Activated T-helper 1 cell treated with anti-CD3 and anti-CD28 coated beads, Interleukin-12 subunit alpha, Interleukin-12 subunit beta, Interleukin-2, Interleukin-4 antibody, amounts not matched to agents 30 ng/mL and 10 ng/mL and 1 ng/mL, durations not matched to agents 14 hours and 24 hours and 36 hours (primary cell): Measurements from ENCODE around the gene TES. TPM values are rescaled to one million over a fixed set of nuclear protein-coding genes. Genes with fewer than 3 reads are reported as not detected.
"Not testable (repeated sequence)": the region's sequence is repeated elsewhere in the genome, so short reads cannot be mapped to it uniquely, and the experiment has no call there.

Experiments used
- DNase-seq: peaks from one replicate; pipeline ENCODE4 v3.0.0; 2021; ENCODE audit warnings: low spot score
- H3K27ac Mint-ChIP-seq: one replicate; pipeline ENCODE4 v1.8.0; 2021; ENCODE audit warnings: mild to moderate bottlenecking, mixed read lengths
- H3K27me3 Mint-ChIP-seq: one replicate; pipeline ENCODE4 v1.8.0; 2022; ENCODE audit warnings: mild to moderate bottlenecking, moderate library complexity, mixed read lengths; ENCODE audit not compliant: insufficient read depth
- H3K36me3 Mint-ChIP-seq: one replicate; pipeline ENCODE4 v1.8.0; 2021; ENCODE audit warnings: low read depth, mixed read lengths
- H3K4me1 Mint-ChIP-seq: one replicate; pipeline ENCODE4 v1.8.0; 2021; ENCODE audit warnings: low read depth, mixed read lengths
- H3K4me3 Mint-ChIP-seq: one replicate; pipeline ENCODE4 v1.8.0; 2021; ENCODE audit warnings: mild to moderate bottlenecking, moderate library complexity, mixed read lengths
- H3K9me3 Mint-ChIP-seq: one replicate; pipeline ENCODE4 v1.8.0; 2021; ENCODE audit warnings: mixed read lengths
- intact Hi-C: fragments of 100-400 bp; cut with micrococcal nuclease; formaldehyde crosslinking; loops from one replicate; pipeline ENCODE4 v1.15.1; 2024
- total RNA-seq: library from RNA; stranded (reverse); gene quantifications from 2 replicates; pipeline ENCODE4 v1.2.3, GENCODE V29; 2022

TES gene
- total RNA-seq, 1 donor from 2014 or later: 38.4 TPM

DNA sequence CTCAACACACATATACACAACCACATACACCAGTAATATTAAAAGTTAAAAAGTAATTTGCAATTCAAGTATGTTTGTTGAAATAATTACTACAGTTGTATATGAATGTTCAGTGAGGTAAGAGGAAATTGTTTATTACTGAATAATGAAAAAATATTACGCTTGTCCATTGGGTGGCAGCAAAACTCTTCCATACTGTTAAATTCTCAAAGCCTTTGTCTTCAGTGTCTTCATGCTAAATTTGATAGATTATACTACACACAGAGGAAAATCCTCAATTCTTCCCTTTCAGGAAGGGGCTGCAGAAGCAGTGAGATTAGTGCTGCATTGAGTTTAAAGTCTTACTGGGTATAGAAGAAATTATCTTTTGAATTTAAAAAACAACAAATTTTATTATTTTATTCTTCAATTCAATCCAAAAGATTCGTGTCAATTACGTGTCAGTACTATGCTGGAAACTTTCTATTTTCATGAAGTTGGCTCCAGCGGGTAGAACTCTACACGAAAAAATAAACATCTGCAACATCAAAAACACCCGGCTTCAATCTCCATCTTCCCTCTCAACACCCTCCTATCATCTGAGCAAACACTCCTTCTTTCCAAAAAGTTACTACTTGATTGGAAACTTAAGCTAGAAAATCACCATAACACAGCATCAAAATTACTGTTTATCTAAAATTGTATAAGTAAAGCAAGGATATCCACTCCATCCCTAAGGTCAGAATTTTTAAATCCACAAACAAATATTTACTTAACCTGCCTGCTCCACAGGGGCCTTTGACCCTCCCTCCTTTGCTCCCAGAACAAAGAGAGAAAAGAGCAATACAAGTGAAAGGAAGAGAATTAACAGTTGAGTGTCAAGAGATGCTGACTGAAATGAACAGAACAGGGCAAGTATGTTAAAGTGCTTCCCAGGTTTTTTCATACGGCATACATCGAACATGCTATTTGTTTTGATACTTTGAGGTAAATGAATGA lies 37.0 kb upstream of the TES start:
- DNase-seq: no peak
- no peaks in the 10 kb centered on the region for H3K9me3 Mint-ChIP-seq
- no peak overlapping the region for H3K4me3 Mint-ChIP-seq
- intact Hi-C loops: loop anchor here (1.0 to 10.0 kb wide), 5 partner anchors 35 to 636 kb away; partner anchors contain the start of gene MET
- H3K36me3 Mint-ChIP-seq: no peaks in the 10 kb centered on the region
- H3K27me3 Mint-ChIP-seq: peaks cover 13% of the 10 kb centered on the region
- no peaks in the 10 kb centered on the region for H3K4me1 Mint-ChIP-seq
- no peak overlapping the region for H3K27ac Mint-ChIP-seq

DNA sequence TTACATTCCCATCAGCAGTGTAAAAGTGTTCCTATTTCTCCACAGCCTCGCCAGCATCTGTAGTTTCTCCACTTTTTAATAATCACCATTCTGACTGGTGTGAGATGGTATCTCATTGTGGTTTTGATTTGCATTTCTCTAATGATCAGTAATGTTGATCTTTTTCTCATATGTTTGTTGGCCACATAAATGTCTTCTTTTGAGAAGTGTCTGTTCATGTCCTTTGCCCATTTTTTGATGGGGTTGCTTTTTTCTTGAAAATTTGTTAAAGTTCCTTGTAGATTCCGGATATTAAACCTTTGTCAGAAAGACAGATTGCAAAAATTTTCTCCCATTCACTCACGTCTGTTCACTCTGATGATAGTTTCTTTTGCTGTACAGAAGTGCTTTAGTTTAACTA lies 35.2 kb upstream of the TES start:
- not testable (repeated sequence) for H3K36me3 Mint-ChIP-seq, H3K4me1 Mint-ChIP-seq
- intact Hi-C loops: loop anchor here (10.0 kb wide), 1 partner anchor 500 kb away; the partner anchor contains the start of gene MET

DNA sequence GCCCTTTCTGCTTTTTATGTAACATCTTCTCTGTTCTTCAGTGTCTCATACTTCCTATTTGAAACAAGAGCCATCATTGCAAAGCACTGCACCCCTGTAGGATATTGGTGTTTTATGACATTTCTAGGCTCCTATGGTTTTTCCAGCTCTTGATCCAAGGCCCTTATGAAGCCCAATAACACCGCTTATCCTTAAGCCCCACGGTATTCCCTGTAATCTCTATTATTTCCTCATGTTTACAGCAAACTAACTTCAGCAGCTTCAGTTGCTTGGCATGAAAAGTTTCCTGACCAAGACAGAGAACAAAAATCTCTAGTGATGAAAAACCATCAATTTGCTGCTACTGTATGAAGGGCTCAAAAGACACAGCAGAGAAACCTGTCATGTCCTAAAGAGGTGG lies 34.1 kb upstream of the TES start:
- intact Hi-C loops: loop anchor here (10.0 kb wide), 1 partner anchor 499 kb away; the partner anchor contains the start of gene MET
- no peaks in the 10 kb centered on the region for H3K4me1 Mint-ChIP-seq
- no peak overlapping the region for H3K4me3 Mint-ChIP-seq
- H3K27me3 Mint-ChIP-seq: peaks cover 11% of the 10 kb centered on the region
- no peaks in the 10 kb centered on the region for H3K36me3 Mint-ChIP-seq
- no peaks in the 10 kb centered on the region for H3K9me3 Mint-ChIP-seq
- no peak overlapping the region for H3K27ac Mint-ChIP-seq
- DNase-seq: no peak

More for the DNA sequence above, 35.2 kb upstream of the TES start:
- not testable (repeated sequence) for H3K27ac Mint-ChIP-seq, DNase-seq, H3K4me3 Mint-ChIP-seq, H3K9me3 Mint-ChIP-seq
- peaks cover 13% of the 10 kb centered on the region for H3K27me3 Mint-ChIP-seq

DNA sequence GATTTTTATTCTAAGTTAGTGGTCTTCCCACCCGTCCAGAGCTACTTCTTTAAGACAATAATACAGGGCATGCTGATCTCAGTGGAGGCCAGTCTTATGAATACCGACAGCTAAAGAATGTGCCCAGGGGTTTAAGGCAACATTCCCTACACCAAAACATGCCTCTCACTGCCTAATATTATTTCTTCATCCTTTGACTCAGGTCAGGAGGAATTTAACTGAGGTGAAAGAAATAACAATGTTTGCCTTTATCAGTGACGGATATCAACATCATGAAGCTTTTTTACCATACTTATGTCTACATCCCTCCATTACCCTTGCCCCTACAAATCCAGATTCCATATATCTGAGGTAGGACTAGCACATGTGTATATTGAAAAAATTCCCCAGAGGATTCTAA lies 33.3 kb upstream of the TES start:
- H3K4me3 Mint-ChIP-seq: no peak overlapping the region
- H3K4me1 Mint-ChIP-seq: no peaks in the 10 kb centered on the region
- no peak for DNase-seq
- peaks cover 4% of the 10 kb centered on the region for H3K27me3 Mint-ChIP-seq
- intact Hi-C loops: loop anchor here (10.0 kb wide), 1 partner anchor 498 kb away; the partner anchor contains the start of gene MET
- H3K27ac Mint-ChIP-seq: no peak overlapping the region
- no peaks in the 10 kb centered on the region for H3K9me3 Mint-ChIP-seq
- H3K36me3 Mint-ChIP-seq: no peaks in the 10 kb centered on the region

DNA sequence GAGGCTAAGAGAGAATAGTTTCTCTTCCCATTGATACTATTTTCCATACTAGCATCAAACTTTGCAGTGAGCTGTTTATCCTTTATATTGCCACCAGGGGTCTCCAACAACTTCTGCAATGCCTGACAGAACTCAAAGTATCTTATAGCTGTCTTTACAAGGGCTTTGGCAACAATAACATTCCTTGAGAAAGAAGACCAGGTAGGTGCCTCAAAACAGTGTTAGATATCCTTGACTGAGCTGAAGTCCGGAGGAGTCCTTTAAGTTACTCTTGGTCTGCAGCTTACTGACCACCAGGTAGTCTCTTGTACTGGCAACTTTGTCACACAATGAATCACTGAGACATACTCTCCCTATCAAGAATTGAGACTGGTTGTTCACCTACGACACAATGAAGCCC lies 30.0 kb upstream of the TES start:
- intact Hi-C loops: loop anchor here (1.0 to 5.0 kb wide), 5 partner anchors 30 to 409 kb away; partner anchors contain the start of genes CAV1 and TES
- H3K4me3 Mint-ChIP-seq: no peak overlapping the region
- H3K4me1 Mint-ChIP-seq: no peaks in the 10 kb centered on the region
- no peaks in the 10 kb centered on the region for H3K9me3 Mint-ChIP-seq
- H3K27ac Mint-ChIP-seq: no peak overlapping the region
- H3K27me3 Mint-ChIP-seq: peaks cover 2% of the 10 kb centered on the region
- H3K36me3 Mint-ChIP-seq: no peaks in the 10 kb centered on the region
- peak; percentile 13 for DNase-seq

DNA sequence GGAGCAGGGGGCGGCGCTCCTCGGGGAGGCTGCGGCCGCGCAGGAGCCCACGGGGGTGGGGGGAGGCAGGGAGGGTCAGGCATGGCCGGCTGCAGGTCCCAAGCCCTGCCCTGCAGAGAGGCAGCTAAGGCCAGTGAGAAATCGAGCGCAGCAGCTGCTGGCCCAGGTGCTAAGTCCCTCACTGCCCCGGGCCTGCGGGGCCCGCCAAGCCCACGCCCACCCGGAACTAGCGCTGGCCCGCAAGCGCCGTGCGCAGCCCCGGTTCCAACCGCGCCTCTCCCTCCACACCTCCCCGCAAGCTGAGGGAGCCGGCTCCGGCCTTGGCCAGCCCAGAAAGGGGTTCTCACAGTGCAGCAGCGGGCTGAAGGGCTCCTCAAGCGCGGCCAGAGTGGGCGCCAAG lies 28.3 kb upstream of the TES start:
- Mint-ChIP-seq H3K36me3 (no peaks in the 10 kb centered on the region), H3K4me3 (no peak overlapping the region), H3K27ac (no peak overlapping the region), H3K4me1 (no peaks in the 10 kb centered on the region), H3K27me3 (peaks cover 2% of the 10 kb centered on the region), H3K9me3 (no peaks in the 10 kb centered on the region)
- intact Hi-C loops: loop anchor here (5.0 kb wide), 1 partner anchor 345 kb away; the partner anchor contains the start of gene CAV1
- no peak for DNase-seq

DNA sequence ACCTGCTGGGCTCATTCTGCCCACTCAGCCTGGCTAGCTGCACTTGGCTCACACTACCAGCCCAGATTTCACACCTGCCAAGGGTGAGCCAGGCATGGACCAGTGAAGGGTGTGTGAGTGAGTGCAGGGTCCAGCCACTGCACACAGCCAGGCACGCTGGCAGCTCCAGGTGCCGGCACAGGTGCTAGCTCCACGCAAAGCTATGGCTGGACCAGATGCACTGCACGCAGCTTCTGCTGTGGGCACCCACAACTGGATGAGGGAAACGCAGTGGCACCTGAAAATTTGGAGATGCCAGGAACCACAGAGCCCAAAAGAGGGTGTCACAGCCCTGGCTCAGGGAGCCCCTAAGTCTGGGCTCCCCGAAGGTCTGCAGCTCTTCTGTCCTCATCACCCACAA lies 24.9 kb upstream of the TES start:
- peaks cover 13% of the 10 kb centered on the region for H3K9me3 Mint-ChIP-seq
- no peak overlapping the region for H3K4me3 Mint-ChIP-seq
- no peaks in the 10 kb centered on the region for H3K36me3 Mint-ChIP-seq
- intact Hi-C loops: no loop called here
- H3K27me3 Mint-ChIP-seq: peaks cover 19% of the 10 kb centered on the region
- DNase-seq: no peak
- H3K4me1 Mint-ChIP-seq: no peaks in the 10 kb centered on the region
- no peak overlapping the region for H3K27ac Mint-ChIP-seq

DNA sequence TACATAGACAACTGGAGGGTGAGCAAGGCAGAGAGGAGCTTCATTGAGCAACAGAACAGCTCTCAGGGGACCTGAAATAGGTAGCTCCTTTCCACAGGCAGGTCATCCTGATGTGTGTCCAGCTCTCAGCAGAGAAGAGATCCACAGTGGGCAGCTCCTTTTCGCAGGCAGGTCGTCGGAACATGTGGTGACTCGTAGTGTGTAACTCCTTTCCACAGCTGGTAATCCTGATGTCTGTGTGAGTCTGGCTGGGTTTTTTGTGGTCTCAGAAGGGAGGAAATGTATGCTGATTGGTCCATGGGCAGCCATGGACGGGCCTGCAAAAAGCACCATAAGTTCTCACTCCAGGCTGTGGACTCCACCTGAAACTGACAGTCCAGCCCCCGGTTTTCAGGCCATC lies 24.4 kb upstream of the TES start:
- H3K36me3 Mint-ChIP-seq: no peaks in the 10 kb centered on the region
- peaks cover 19% of the 10 kb centered on the region for H3K27me3 Mint-ChIP-seq
- intact Hi-C loops: no loop called here
- no peak overlapping the region for H3K4me3 Mint-ChIP-seq
- no peak for DNase-seq
- H3K9me3 Mint-ChIP-seq: peaks cover 13% of the 10 kb centered on the region
- no peaks in the 10 kb centered on the region for H3K4me1 Mint-ChIP-seq
- no peak overlapping the region for H3K27ac Mint-ChIP-seq

DNA sequence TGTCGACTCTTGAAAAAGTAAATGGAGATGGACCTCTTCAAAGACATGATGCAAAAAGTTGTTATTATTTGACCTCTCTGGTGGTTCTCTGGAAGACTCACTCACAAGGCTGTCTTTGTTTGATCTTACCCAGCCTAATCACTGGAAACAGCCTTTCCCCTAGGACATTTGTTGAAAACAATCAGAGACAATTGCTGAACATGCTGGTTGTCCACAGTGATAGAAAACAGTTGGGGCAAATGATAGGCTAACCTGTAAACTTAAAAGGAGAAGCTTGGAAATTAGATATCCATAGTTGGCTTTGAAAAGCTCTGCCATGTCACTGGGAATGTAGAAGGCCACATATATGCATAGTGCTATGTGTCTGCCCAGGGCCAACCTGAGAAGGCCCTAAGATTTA lies 22.9 kb upstream of the TES start:
- Mint-ChIP-seq H3K4me1 (no peaks in the 10 kb centered on the region), H3K36me3 (no peaks in the 10 kb centered on the region), H3K27me3 (peaks cover 22% of the 10 kb centered on the region), H3K4me3 (no peak overlapping the region), H3K27ac (no peak overlapping the region), H3K9me3 (peaks cover 13% of the 10 kb centered on the region)
- DNase-seq: no peak
- intact Hi-C loops: no loop called here

DNA sequence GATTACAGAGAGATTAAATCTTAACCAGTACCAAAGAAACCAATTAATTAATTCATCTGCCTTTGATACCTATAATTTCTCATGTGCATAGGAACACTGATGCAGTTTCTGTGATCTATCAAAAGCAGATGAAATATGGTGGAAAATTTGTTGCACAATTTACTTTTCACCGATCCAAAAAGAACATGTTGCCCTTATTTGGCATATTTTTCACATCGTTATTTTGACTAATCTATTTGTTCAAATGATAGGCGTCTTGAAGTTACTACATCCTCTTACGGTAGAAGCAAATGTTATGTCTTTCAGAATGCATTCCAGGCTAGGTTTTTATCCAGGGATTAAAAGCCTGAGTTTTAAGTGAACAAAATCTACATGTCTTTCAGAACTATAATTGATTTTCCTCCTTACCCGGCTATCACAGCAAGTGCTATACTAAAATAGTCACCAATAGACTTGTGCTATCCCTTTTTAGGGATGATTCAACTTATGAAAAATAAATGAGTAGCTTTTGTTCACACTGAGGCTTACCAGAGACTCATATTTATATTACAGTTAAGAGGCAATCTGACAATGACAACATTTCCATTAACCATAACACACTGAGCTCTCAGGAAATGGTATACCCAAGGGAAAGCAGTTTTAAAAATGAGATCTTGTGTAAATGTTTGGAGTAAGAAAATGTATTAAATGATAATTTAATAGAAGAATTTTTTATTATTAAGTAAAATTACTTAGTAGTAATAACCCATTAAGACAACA lies 16.8 kb upstream of the TES start:
- Mint-ChIP-seq H3K27ac (no peak overlapping the region), H3K4me1 (no peaks in the 10 kb centered on the region), H3K27me3 (peaks cover 22% of the 10 kb centered on the region), H3K9me3 (peaks cover 4% of the 10 kb centered on the region), H3K4me3 (no peak overlapping the region), H3K36me3 (no peaks in the 10 kb centered on the region)
- intact Hi-C loops: no loop called here
- no peak for DNase-seq

DNA sequence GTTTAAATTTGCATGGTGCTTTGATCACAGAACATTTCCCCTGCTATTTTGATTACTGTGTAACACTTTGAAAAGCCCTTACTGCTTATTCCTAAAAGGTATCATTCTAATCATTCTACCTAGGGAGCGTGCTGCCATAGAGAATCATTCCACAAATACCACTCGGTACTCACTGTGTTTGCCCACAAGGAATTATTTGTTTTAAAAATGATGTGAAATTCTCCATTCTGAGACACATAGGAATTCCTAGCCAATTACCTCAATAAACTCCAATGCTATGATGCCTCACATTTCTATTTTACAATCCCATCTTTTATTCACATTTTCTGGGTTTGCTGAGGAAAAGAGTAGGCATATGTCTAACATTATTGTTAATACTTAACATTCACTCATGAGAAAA lies 16.2 kb upstream of the TES start:
- H3K27me3 Mint-ChIP-seq: peaks cover 27% of the 10 kb centered on the region
- no peaks in the 10 kb centered on the region for H3K4me1 Mint-ChIP-seq
- peaks cover 4% of the 10 kb centered on the region for H3K9me3 Mint-ChIP-seq
- no peak for DNase-seq
- H3K36me3 Mint-ChIP-seq: no peaks in the 10 kb centered on the region
- no peak overlapping the region for H3K4me3 Mint-ChIP-seq
- H3K27ac Mint-ChIP-seq: no peak overlapping the region
- intact Hi-C loops: no loop called here

DNA sequence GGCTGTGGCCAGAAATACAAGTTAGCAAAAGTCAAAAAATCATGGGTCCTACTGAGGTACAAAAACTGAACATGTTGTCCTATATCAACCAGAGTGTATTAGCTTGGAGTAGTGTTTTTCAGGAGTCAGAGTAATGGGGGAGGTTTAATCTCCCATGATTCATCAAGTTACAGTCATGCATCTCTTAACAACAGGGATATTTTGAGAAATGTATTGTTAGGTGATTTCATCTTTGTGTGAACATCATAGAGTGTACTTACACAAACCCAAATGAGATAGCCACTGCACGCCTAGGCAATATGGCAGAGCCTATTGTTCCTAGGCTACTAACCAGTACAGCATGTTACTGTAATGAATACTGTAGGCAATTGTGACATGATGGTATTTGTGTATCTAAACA lies 14.9 kb upstream of the TES start:
- no peak for DNase-seq
- no peaks in the 10 kb centered on the region for H3K9me3 Mint-ChIP-seq
- intact Hi-C loops: no loop called here
- peaks cover 21% of the 10 kb centered on the region for H3K27me3 Mint-ChIP-seq
- no peak overlapping the region for H3K27ac Mint-ChIP-seq
- no peaks in the 10 kb centered on the region for H3K4me1 Mint-ChIP-seq
- no peaks in the 10 kb centered on the region for H3K36me3 Mint-ChIP-seq
- H3K4me3 Mint-ChIP-seq: no peak overlapping the region

DNA sequence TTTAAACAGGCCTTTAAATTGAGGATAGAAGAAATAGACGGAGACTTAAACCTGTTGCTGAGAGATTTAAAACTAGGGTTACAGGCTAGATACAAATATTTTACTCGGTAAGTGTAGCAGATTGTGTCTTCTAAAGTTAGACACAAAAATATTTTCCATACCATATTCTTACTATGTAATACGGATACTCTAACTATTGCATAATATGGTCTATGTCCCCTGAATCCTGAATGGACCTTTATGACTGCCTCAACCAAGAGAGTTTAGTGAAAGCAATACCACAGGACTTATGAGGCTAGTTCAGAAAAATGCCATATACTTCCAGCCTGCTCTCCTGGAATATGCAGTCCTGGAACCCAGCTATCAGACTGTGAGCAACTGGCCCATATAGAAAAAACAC lies 13.4 kb upstream of the TES start:
- Mint-ChIP-seq H3K36me3 (no peaks in the 10 kb centered on the region), H3K4me1 (no peaks in the 10 kb centered on the region), H3K27ac (no peak overlapping the region), H3K27me3 (peaks cover 22% of the 10 kb centered on the region), H3K4me3 (no peak overlapping the region), H3K9me3 (no peaks in the 10 kb centered on the region)
- DNase-seq: no peak
- intact Hi-C loops: no loop called here
